Spleen (tissue), 11 donors: Measurements from ENCODE around the gene RHEB. TPM values are rescaled to one million over a fixed set of nuclear protein-coding genes. Genes with fewer than 3 reads are reported as not detected.

Source experiments
- DNase-seq: peaks from one replicate; pipeline ENCODE4 v3.0.0-alpha.2; 2020
- H3K27ac ChIP-seq, 8 donors: fragments of 200-600 bp; sonication (generic) in 7 of 8; 1 replicate in 4 of 8; 2 replicates in 4 of 8; pipeline versions ENCODE4 v1.5.0 to v1.8.0; 2016 to 2021; ENCODE audit warnings: inconsistent platforms in 4 of 8, mild to moderate bottlenecking in 4 of 8, moderate library complexity in 1 of 8
- H3K27me3 ChIP-seq, 7 donors: fragments of 200-600 bp; sonication (generic) in 6 of 7; replicated peaks in 1 of 7; 1 replicate in 4 of 7; 2 replicates in 3 of 7; pipeline versions ENCODE4 v1.5.0 to v1.8.0; 2016 to 2021; ENCODE audit warnings: inconsistent platforms in 3 of 7, mild to moderate bottlenecking in 1 of 7
- H3K36me3 ChIP-seq, 6 donors: fragments of 200-600 bp; sonication (generic) in 5 of 6; 1 replicate in 4 of 6; 2 replicates in 2 of 6; pipeline versions ENCODE4 v1.5.0 to v1.8.0; 2016 to 2021; ENCODE audit warnings: inconsistent platforms in 2 of 6
- H3K4me1 ChIP-seq, 6 donors: fragments of 200-600 bp; sonication (generic) in 5 of 6; 1 replicate in 3 of 6; 2 replicates in 3 of 6; pipeline versions ENCODE4 v1.5.0 to v1.8.0; 2016 to 2021; ENCODE audit warnings: inconsistent platforms in 3 of 6
- H3K4me3 ChIP-seq, 8 donors: fragments of 200-600 bp; sonication (generic) in 7 of 8; 1 replicate in 4 of 8; 2 replicates in 4 of 8; pipeline versions ENCODE4 v1.5.0 to v1.8.0; 2016 to 2021; ENCODE audit warnings: inconsistent platforms in 4 of 8, mild to moderate bottlenecking in 4 of 8, moderate library complexity in 2 of 8
- H3K9me3 ChIP-seq, 8 donors: fragments of 200-600 bp; sonication (generic) in 7 of 8; 1 replicate in 4 of 8; 2 replicates in 4 of 8; pipeline versions ENCODE4 v1.5.0 to v1.8.0; 2016 to 2021; ENCODE audit warnings: inconsistent platforms in 4 of 8
- POLR2A ChIP-seq, 3 donors: fragments of 450-650 bp; IDR thresholded peaks; one replicate each; pipeline ENCODE4 v1.5.1; 2017; ENCODE audit warnings: antibody characterized with exemption in 3 of 3, mild to moderate bottlenecking in 1 of 3
- POLR2AphosphoS5 ChIP-seq, 3 donors: sonication (generic); formaldehyde crosslinking; IDR thresholded peaks; one replicate each; pipeline ENCODE4 v1.5.1; 2017; ENCODE audit warnings: antibody characterized with exemption in 3 of 3
- WGBS, 5 donors: extraction: QIAGEN DNeasy Blood & Tissue Kit in 3 of 5; methylation state at CpG; one replicate each; pipeline versions ENCODE4 v1.1.5 to v1.1.7; 2013 to 2018; 5-methylcytosine and 5-hydroxymethylcytosine counted together
- intact Hi-C: fragments of 100-400 bp; cut with DNase I; formaldehyde crosslinking; loops from one replicate; pipeline ENCODE4 v1.15.0; 2023; ENCODE audit warnings: low total_unique reads
- polyA plus RNA-seq, 3 donors: library from polyadenylated mRNA; stranded (reverse); fragments of 200-250 nt; gene quantifications; one replicate each; pipeline ENCODE4 v1.2.1, GENCODE V29; 2013
- total RNA-seq, 7 donors: library from RNA; depleted of rRNA in 3 of 7; stranded (reverse); fragments of >200 nt in 3 of 7; fragmentation: NEBNext Ultra II Directional in 4 of 7; extraction: Animal tissue kit (Norgen Biotek cat#: 25700) in 4 of 7; gene quantifications; one replicate each; pipeline versions ENCODE4 v1.1.0 to v1.2.1, GENCODE V29; 2016 to 2021
- TF ChIP-seq, protein P1 (sequence below), 11 experiments: fragments of 200-600 bp in 7 of 11; fragments of 450-650 bp in 4 of 11; sonication (generic) in 4 of 11; IDR thresholded peaks in 8 of 11; conservative IDR thresholded peaks in 3 of 11; 1 replicate in 7 of 11; 2 replicates in 4 of 11; pipeline versions ENCODE4 v1.4.0 to v1.8.0; 2016 to 2021; ENCODE audit warnings: antibody characterized with exemption in 11 of 11, inconsistent platforms in 4 of 11, mild to moderate bottlenecking in 1 of 11
- donor health status: healthy with polysubstance abuse.
- donor health status: DM: no; HTN: no; CAD: no; lungs with moderate emphysema.
- donor health status: DM: no; HTN: no; CAD: no.
- donor health status: Bipolar disorder and iron deficiency.
- donor health status: healthy.
- donor health status: DM: no; HTN: no; CAD: no.
- donor health status: DM: yes; HTN: yes; CAD: no.

Gene RHEB
- total and polyA plus RNA-seq, 10 donors, result 42.3 to 89.9 (median 72.5) TPM

DNA sequence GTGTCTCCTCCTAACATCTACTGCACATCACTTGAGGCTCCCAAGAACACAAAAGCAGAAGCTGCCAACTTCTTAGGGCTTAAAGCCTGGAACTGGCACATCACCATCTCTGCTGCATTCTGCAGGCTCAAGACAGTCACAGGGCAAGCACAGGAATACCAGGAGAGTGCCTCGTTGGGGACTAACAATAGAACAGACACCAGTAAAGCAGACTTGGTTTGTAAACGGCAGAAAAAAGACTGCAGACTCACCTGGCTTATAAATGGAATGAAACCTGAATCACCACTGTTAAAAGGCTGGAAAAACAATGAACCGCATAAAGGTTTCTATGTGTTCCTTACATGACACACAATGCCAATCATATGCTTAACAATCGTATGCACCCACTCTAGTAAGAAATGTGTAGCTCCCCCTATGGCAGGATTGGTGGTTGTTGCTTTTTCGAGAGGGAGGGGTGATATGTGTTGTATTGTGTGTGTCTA is 12.8 kb downstream of the RHEB start:
- TF ChIP-seq, protein P1, sequence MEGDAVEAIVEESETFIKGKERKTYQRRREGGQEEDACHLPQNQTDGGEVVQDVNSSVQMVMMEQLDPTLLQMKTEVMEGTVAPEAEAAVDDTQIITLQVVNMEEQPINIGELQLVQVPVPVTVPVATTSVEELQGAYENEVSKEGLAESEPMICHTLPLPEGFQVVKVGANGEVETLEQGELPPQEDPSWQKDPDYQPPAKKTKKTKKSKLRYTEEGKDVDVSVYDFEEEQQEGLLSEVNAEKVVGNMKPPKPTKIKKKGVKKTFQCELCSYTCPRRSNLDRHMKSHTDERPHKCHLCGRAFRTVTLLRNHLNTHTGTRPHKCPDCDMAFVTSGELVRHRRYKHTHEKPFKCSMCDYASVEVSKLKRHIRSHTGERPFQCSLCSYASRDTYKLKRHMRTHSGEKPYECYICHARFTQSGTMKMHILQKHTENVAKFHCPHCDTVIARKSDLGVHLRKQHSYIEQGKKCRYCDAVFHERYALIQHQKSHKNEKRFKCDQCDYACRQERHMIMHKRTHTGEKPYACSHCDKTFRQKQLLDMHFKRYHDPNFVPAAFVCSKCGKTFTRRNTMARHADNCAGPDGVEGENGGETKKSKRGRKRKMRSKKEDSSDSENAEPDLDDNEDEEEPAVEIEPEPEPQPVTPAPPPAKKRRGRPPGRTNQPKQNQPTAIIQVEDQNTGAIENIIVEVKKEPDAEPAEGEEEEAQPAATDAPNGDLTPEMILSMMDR (IDR thresholded peaks at IDR 0.05 in 8 of 11, conservative IDR thresholded peaks at IDR 0.05 in 3 of 11), result no peak
- no peak for TF ChIP-seq POLR2A (IDR thresholded peaks at IDR 0.05)
- TF ChIP-seq POLR2AphosphoS5 (IDR thresholded peaks at IDR 0.05), result no peak
- no peaks in the 10 kb centered on the region for H3K27me3 ChIP-seq
- H3K4me1 ChIP-seq, result peaks cover 11 to 98% (median 62%) of the 10 kb centered on the region in 6 donors
- DNase-seq, result no peak
- intact Hi-C loops, result no loop called here
- H3K9me3 ChIP-seq, result no peaks in the 10 kb centered on the region
- H3K4me3 ChIP-seq, result no peak overlapping the region
- WGBS, 5 donors, result 72 to 80% (median 74%) methylated on average over 5 of the region's 5 CpGs
- no peaks in the 10 kb centered on the region for H3K36me3 ChIP-seq
- H3K27ac ChIP-seq, result no peak overlapping the region

DNA sequence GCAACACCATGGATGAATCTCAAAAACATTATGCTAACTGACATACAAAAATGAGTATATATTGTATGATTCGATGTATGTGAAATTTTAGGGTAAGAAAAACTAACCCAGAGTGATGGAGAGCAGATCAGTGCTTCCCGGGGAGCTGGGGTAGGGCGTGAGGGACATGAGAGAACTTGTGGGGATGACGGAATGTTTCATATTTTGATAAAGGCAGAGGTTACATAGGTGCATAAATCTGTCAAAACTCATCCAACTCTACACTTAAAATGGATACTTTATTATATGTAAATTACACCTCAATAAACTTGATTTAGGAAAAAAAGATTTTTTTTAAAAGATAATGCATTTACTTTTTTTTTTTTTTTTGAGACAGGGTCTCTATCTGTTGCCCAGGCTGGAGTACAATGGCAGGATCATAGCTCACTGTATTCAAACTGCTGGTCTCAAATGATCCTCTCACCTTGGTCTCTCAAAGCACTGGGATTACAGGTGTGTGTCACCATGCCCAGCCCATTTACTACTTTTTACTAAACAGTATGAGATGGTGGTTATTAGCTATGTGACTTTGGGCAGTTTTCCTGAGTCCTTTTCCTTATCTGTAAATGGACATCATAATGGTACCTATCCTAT is 13.7 kb downstream of the RHEB start:
- intact Hi-C loops, result no loop called here
- WGBS, 5 donors, result 91 to 99% (median 96%) methylated on average over 4 of the region's 4 CpGs

DNA sequence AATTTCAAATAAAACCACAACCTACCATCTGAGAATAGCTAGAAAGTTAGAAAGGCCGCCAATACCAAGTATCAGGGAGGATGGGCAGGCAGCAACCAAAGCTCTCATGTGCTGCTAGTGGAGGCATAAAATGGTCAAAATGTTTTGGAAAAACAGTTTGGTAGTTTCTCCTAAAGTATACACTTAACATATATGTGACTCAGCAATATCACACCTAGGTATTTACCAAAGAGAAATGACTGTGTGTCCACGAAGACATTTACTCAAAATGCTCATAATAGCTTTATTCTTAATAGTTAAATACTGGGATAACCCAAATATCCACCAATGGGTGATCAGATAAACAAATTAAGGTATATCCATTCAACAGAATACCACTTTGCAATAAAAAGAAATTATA is 14.3 kb downstream of the RHEB start:
- Histone ChIP-seq H3K36me3 (peaks cover 0 to 7% (median 0%) of the 10 kb centered on the region in 6 donors), H3K27me3 (no peaks in the 10 kb centered on the region), H3K9me3 (no peaks in the 10 kb centered on the region), H3K4me1 (peaks cover 9 to 96% (median 53%) of the 10 kb centered on the region in 6 donors), H3K27ac (no peak overlapping the region), H3K4me3 (no peak overlapping the region)
- TF ChIP-seq POLR2A (IDR thresholded peaks at IDR 0.05), result no peak
- TF ChIP-seq POLR2AphosphoS5 (IDR thresholded peaks at IDR 0.05), result no peak
- TF ChIP-seq, protein P1 (IDR thresholded peaks at IDR 0.05 in 8 of 11, conservative IDR thresholded peaks at IDR 0.05 in 3 of 11), result no peak
- intact Hi-C loops, result no loop called here
- WGBS, 5 donors, result 73 to 85% (median 76%) methylated on average over 2 of the region's 2 CpGs
- no peak for DNase-seq

More for the DNA sequence above, 13.7 kb downstream of the RHEB start:
- DNase-seq, result no peak
- H3K27me3 ChIP-seq, result no peaks in the 10 kb centered on the region
- H3K4me3 ChIP-seq, result no peak overlapping the region
- no peak overlapping the region for H3K27ac ChIP-seq
- H3K4me1 ChIP-seq, result peaks cover 9 to 96% (median 55%) of the 10 kb centered on the region in 6 donors
- TF ChIP-seq POLR2A (IDR thresholded peaks at IDR 0.05) (no peak), POLR2AphosphoS5 (IDR thresholded peaks at IDR 0.05) (no peak)
- TF ChIP-seq, protein P1 (IDR thresholded peaks at IDR 0.05 in 8 of 11, conservative IDR thresholded peaks at IDR 0.05 in 3 of 11), result no peak
- peaks cover 0 to 7% (median 0%) of the 10 kb centered on the region in 6 donors for H3K36me3 ChIP-seq
- H3K9me3 ChIP-seq, result no peaks in the 10 kb centered on the region

DNA sequence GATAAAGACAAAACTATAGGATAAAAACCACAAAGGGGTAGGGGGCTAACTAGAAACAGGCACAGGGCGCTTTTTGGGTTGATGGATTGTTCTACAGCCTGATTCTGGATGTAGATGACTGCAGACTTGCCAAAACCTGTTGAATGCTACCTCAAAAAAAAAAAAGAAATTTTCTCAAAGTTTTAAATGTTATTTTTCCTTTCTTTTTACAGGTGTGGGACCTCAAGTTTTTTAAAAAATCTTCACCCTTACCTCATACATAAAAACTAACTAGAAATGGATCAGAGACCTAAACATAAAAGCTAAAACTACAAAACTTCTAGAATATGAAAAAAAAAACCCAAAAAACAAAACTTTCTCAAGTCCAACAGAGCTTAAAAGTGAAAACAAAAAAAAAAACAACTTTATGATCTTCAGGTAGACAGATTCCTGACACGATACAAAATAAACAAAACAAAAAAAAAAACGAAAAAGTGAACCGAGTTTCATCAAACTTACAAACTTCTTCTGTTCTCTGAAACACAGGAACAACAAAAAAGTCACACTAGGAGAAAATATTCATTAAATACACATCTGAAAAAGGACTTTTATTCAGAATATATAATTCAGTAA is 14.9 kb downstream of the RHEB start:
- H3K4me1 ChIP-seq, result peaks cover 9 to 94% (median 50%) of the 10 kb centered on the region in 6 donors
- intact Hi-C loops, result no loop called here
- no peaks in the 10 kb centered on the region for H3K9me3 ChIP-seq
- no peaks in the 10 kb centered on the region for H3K27me3 ChIP-seq
- DNase-seq, result no peak
- TF ChIP-seq POLR2A (IDR thresholded peaks at IDR 0.05), result no peak
- TF ChIP-seq POLR2AphosphoS5 (IDR thresholded peaks at IDR 0.05), result no peak
- TF ChIP-seq, protein P1 (IDR thresholded peaks at IDR 0.05 in 8 of 11, conservative IDR thresholded peaks at IDR 0.05 in 3 of 11), result no peak
- peaks cover 0 to 7% (median 0%) of the 10 kb centered on the region in 6 donors for H3K36me3 ChIP-seq
- no peak overlapping the region for H3K4me3 ChIP-seq
- H3K27ac ChIP-seq, result no peak overlapping the region
- WGBS, 5 donors, result 84 to 91% (median 85%) methylated on average over 4 of the region's 4 CpGs
